Limb (tissue), 2 donors: ENCODE results near the gene ZNF440.
"Not testable (repeated sequence)": the region's sequence is repeated elsewhere in the genome, so short reads cannot be mapped to it uniquely, and the experiment has no call there.

Source experiments
- DNase-seq, 2 donors: peaks; one replicate each; pipeline ENCODE4 v3.0.0-alpha.2; 2016; ENCODE audit errors: extremely low spot score in 2 of 2

Gene ZNF440

DNA sequence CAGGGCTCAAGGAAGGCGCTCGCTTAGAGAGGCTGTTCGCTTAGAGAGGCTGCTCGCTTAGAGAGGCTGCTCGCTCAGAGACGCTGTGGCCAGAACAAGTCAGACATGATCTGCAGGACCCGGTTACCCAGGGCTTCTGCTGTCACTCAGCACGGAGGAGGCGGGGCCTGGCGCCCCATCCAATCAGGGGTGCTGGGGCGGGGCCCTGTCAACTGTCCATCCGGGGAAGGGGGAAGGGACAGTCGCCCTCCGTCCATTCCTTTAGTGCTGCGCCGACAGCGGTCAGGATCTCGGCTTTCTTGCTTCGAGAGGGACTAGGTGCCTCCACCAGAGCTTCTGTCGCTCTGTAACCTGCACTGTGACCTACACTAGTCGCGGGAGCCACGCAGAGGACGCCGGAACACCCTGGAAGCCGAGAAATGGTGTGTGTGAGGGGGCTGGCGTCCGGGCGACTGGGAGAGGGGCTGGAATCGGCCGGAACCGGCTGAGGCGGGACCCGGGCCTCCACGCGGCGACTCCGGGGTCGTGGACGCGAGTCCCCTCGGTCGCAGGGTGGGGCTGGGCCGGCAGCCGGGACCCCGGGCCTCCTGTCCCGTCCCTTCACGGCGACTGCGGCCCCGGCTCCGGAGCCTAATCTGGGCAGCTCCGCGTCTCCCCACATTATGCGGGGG is at the start of gene ZNF440:
ZNF440 (plus strand) TSS at position 245 of the 671 bp plus-strand sequence; CDS start at position 420, 175 bp downstream.
- peak; percentile 92 to 97 for DNase-seq

DNA sequence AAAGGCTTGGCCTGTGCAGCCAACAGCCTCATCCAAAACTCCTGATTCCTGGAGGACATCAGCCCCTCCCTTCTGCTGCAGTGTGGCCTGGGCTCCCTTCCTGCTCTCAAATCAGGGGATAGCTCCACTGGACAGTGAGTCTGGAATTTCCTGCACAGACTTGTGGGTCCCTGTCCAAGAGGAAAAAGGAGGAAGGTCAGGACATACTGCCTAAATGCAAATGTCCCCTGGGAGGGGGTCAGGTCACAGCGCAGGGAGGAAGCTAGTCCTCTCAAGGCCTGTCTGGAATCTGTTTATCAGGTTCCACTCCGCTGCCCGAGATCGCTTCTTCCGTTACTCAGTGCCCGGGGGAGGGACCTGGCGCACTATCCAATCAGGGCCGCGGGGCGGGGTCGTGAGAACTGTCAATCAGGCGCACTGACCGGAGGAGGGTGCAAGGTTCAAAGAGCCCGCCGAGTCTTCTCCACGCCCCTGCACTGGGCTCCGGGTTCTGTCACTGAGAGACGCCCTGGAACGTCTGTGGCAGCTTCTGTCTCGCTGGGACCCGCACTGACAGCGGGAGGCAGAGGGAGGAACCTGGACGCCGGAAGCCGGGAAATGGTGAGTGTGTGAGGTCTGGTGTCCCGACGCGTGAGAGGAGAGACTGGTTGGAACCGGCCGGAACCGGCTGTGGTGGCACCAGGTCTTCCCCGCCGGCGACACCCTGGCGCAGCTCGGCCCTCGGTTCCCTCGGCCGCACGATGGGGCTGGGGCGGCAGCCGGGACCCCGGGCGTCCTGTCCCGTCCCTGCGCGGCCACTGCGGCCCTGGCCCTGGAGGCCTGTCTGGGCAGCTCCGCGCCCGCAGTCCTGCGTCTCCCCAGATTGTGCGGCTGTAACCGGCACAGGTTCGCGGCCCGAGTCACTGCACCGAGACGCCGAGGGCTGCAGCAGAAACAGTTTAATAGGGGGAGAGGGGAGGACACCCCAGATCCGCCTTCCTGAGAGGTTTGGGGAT is 47.2 kb upstream of the ZNF440 start, which contains the start of gene ZNF441:
ZNF441 (plus strand) TSS at position 404 of the 995 bp plus-strand sequence; CDS start at position 598, 194 bp downstream.
- DNase-seq = peak; percentile 93 to 98

DNA sequence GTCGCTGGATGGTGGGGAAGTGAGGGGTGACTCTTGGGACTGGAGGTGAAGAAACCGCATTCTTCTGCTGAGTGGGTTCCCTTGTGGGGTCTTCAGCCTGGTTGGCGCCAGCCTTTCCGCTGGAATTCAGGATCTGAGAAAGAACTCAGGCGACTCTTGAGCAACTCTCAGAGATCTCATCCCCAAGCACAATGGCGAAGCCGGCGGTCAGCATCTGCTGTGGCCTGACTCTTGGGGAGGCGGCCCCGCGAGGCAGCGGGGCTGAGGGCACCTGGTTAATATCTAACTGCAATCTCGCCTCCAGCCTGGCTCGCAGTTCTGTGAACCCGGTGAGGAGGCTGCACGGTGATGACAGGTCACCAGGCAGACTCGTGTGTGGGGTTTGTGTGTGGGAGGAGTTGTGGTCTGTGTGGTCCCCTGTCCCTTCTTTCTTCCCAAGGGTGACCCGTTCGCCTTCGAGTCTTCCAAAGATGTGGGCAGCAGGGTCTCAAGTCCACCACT is 46.4 kb upstream of the ZNF440 start:
- no peak for DNase-seq

DNA sequence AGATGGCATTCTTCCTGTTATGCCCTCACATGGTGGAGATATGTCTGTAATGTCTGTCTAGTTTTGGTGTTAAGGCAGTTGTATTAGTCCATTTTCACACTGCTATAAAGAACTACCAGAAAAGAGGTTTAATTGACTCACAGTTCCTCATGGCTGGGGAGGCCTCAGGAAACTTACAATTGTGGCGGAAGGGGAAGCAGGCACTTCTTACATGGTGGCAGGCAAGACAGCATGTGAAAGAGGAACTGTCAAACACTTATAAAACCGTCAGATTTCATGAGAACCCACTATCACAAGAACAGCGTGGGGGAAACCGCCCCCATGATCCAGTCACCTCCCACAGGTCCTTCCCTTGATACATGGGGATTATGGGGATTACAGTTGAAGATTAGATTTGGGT is 44.1 kb upstream of the ZNF440 start:
- no peak for DNase-seq

DNA sequence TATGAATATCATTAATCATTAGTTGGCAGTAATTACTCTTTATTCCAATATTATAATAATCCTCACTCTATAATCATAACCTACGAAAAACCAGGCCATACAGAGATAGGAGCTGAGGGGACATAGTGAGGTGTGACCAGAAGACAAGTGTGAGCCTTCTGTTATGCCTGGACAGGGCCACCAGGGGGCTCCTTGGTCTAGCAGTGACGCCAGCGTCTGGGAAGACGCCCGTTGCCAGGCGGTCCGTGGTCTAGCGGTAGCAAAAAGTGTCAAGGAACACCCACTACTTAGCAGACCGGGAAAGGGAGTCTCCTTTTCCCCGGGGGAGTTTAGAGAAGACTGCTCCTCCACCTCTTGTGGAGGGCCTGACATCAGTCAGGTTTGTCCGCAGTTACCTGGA is 42.6 kb upstream of the ZNF440 start:
- not testable (repeated sequence) for DNase-seq

DNA sequence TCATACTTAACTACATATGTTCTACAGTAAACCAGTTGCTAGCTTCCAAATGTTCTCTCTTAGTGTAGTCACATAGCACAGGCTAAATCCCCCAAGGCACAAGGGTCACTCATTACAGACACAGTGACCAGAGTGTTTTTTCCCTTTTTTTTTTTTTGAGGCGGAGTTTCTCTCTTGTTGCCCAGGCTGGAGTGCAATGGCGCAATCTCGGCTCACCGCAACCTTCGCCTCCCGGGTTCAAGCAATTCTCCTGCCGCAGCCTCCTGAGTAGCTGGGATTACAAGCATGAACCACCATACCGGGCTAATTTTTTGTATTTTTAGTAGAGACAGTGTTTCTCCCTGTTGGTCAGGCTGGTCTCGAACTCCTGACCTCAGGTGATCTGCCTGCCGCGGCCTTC is 37.4 kb upstream of the ZNF440 start:
- DNase-seq = not testable (repeated sequence)

DNA sequence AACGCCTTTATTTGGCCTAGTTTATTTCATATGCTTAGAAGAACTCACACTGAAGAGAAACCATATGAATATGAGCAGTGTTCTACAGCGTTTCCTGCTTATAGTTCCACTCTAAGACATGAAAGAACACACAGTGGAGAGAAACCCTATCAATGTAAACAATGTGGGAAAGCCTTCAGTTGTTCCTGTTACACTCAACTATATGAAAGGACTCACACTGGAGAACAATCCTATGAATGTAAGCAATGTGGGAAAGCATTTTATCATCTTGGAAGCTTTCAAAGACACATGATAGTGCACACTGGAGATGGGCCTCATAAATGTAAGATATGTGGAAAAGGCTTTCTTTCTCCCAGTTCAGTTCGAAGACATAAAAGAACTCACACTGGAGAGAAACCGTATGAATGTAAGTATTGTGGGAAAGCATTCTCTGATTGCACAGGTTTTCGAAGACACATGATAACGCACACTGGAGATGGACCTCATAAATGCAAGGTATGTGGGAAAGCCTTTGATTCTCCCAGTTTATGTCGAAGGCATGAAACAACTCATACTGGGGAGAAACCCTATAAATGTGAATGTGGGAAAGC is 33.5 kb upstream of the ZNF440 start:
- DNase-seq = no peak

DNA sequence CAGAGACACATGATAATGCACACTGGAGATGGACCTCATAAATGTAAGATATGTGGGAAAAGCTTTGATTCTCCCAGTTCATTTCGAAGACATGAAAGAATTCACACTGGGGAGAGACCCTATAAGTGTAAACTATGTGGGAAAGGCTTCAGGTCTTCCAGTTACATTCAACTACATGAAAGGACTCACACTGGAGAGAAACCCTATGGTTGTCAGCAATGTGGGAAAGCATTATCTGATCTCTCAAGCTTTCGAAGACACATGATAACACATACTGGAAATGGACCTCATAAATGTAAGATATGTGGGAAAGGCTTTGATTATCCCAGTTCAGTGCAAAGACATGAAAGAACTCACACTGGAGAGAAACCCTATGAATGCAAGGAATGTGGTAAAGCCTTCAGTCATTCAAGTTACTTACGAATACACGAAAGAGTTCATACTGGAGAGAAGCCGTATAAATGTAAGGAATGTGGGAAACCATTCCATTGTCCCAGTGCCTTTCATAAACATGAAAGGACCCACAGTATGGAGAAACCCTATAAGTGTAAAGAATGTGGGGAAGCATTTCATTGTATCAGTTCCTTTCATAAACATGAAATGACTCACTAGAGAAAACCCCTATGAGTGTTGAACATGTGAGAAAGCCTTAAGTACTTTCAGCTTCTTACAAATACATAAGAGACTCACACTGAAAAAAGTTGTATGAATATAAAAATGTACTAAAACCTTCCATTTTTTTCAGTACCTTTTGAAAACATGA is 32.6 kb upstream of the ZNF440 start:
- DNase-seq = no peak

DNA sequence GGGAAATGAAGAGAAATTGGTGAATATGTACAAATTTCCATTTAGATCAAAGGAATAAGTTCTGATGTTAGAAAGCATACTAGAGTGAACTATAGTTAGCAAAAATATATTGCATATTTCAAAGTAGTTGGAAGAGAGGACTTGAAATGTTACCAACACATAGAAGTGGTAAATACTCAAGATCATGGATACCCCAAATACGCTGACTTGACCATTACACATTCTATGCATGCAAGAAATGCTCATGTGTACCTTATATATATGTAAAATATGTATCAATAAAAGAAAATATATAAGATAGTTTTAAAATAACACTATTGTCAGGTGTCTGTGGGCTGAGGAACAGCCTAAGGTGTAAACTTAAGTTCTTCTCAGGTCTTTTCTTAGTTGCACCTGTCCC is 30.3 kb upstream of the ZNF440 start:
- no peak for DNase-seq

DNA sequence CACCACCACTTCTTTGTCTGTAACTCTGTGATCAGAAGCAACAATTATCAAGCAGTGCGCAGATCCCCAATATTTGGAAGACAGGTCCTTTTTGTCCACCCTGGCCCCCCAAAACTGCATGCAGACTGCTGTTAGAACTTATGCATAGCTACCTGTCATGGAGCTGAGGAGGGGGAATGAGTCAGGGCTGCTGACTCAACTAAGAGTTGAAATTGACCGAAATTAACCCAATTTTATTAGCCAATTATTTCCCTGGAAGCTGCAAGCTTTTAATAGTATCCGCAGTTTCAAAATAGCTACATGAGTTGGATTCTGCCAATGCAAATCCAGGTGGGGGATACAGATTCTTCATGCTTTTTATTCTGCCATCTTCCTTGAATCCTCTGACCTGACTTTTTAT is 29.7 kb upstream of the ZNF440 start:
- no peak for DNase-seq

DNA sequence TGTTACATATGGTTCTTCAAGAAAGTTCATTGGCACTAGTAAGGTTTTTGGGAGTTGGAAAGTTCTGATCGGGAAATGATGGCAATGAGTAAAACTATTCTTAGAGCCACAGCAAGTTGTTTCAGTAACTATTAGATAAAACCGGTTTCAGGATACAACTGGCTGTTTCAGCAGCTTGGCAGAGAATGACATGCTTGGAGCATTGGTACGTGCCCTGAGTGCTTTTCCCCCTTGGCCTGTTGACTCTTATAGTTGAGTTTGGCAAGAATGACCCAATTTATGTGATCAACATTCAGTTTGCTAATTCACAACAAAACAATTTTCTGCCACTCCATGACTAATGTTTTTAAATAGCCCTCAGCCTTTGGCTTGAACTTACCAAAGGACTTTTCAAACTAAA is 26.5 kb upstream of the ZNF440 start:
- DNase-seq = no peak

DNA sequence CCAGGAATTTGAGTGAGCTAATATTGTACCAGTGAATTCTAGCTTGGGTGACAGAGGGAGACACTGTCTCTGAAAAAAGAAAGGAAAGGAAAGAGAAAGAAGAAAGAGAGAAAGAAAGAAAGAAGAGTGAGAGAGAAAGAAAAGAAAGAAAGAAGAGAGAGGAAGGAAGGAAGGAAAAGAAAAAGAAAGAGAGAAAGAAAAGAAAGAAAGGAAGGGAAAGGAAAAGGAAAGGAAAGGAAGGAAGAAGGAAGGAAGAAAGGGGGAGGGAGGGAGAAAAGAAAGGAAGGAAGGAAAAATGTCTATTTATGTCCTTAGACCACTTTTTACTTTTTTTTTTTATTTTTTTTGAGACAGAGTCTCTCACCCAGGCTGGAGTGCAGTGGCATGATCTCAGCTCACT is 21.1 kb upstream of the ZNF440 start:
- no peak for DNase-seq

DNA sequence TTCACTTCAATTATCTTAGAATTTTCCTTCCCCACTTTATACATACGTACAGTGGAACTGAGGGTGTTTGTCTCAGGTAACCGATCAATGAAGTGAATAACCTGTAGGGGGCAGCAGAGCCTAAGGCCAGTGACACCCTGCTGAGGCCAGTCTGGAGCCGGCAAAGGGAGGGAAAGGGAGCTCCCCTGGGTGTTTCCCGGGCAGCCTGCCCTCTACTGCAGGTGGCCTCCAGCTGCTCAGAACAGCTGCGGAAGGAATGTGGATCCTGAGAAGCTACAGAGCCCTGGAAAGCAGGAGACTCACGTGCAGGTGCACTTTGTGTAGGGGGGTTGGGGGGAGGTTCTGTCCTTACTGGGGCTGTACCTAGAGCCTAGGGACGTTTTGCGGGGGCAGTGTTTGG is 16.6 kb upstream of the ZNF440 start:
- DNase-seq = peak; percentile 89 to 91

DNA sequence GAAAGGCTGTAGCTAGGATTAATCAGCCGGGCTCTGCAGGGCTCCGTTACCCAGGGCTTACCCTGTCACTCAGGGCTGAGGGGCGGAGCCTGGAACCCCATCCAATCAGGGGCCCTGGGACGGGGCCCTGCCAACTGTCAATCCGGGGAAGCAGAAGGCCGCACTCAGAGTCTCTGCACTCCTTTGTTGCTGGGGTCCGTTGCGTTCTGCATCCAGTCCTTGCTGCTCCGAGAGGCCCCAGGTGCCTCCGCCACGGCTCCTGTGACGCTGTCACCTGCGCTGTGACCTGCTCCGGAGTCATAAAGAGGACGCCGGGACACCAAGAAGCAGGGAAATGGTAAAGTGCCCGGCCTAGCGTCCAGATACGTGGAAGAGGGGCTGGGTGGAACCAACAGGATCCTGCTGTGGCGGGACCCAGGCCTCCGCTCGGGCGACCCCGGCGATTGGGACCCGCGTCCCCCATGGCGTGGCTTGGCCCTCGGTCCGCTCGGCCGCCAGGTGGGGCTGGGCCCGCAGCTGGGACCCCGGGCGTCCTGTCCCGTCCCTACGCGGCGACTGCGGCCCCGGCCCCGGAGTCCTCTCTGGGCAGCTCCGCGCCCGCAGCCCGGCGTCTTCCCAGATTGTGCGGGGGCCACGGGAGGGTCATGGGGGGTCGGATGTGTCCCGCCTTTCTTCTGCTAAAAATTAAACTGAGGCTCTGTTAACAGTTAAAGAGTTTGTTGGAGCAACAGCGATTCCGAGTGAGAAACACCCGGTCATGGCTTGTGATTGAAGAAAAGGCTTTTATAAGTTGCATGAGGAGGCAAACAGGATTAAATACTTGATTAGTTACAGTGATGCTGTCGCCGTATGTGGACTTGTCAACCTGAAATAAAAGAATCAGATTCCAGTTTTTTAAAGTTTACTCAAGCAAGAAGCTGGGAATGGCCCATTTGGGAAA is 15.4 kb upstream of the ZNF440 start, which contains the start of gene ZNF491:
ZNF491 (plus strand) TSS at position 133 of the 940 bp plus-strand sequence. CDS start 7,431 bp downstream, outside the sequence.
- DNase-seq = peak; percentile 91 to 93

DNA sequence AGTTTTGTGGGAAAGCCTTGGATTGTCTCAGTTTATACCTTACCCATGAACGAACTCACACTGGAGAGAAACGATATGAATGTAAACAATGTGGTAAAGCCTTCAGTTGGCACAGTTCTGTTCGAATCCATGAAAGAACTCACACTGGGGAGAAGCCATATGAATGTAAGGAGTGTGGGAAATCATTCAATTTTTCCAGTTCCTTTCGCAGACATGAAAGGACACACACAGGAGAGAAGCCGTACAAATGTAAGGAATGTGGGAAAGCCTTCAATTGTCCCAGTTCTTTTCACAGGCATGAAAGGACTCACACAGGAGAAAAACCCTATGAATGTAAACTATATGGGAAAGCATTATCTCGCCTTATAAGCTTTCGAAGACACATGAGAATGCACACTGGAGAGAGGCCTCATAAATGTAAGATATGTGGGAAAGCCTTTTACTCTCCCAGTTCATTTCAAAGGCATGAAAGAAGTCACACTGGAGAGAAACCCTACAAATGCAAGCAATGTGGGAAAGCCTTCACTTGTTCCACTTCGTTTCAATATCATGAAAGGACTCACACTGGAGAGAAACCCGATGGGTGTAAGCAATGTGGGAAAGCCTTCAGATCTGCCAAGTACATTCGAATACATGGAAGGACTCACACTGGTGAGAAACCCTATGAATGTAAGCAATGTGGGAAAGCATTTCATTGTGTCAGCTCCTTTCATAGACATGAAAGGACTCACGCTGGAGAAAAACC is 7.5 kb upstream of the ZNF440 start:
- DNase-seq = no peak

DNA sequence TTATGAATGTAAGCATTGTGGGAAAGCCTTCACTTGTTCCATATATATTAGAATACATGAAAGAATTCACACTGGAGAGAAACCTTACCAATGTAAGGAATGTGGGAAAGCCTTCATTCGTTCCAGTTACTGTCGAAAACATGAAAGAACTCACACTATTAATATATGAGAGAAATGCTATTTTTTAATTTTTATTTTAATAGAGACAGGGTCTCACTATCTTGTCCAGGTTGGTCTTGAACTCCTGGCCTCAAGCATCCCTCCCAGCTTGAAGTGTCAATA is 7.0 kb upstream of the ZNF440 start:
- DNase-seq = no peak

DNA sequence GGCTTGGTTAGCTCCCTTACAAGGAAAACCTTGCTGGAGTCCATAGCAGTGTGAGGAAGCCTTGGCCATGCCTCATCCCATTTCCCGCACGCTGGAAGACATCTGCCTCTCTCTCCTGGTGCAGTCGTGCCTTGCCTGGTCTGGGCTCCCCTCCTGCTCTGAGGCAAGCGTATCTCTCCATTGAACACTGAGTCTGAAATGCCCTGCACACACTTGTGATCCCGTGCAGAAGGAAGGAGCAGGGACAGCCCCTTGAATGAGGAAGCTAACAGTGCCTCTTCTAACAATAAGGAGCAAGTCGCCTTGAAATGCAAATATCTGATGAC is 407 bp upstream of the ZNF440 start:
- DNase-seq = no peak

DNA sequence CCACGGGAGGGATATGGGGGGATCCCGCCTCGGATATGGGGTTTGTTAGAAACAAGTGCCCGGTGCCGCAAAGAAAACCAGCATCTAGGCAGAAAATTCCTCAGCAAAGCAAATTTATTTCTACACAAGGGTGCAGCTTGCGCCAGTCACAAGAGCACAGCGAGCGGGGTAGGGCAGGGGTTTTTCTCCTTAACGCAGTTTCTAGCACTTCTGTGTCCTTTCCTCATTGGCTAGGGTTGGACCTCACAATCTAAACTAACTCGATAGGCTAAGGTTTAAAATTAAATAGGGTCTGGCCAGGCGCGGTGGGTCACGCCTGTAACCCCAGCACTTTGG is 595 bp downstream of the ZNF440 start:
- no peak for DNase-seq

DNA sequence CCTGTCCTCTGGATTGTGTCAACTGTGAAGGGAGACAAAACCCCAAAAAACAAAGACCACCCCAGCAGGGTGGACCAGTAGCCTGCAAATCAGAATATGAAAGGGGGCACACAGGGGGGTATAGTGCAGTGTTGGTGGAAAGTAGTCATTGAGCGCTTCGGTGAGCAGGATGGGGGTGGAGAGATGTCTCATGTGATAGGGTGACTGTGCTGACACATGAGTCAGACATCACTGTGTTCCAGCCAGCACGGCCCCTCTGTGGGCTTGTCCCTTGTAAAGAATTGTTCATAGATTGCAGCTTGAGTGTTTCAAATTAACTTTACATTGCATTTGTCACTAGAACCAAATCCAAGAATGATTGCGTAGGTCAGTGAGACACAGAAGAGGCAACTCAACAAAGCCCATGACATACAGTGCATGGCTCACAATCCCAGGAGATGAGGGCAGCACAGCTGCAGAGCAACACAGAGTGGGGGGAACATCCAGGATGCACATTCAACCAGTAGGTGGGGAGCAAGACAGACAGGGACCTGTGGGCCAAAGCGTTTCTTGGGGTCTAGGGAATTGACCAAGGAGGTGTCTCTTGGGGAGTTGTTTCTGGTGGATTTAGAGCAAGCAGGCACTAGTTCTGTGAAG is 7.5 kb downstream of the ZNF440 start:
- DNase-seq = no peak
